GM18873 (cell line): ENCODE data around the gene FBXO8.
"Not testable (repeated sequence)": the region's sequence is repeated elsewhere in the genome, so short reads cannot be mapped to it uniquely, and the experiment has no call there.

Source experiments
- ATAC-seq: cut with Tn5 transposase; IDR thresholded peaks from one replicate; pipeline ENCODE4 v1.9.1; 2021; ENCODE audit warnings: mild to moderate bottlenecking, moderate library complexity, moderate number of reproducible peaks; ENCODE audit not compliant: unreplicated experiment, low FRiP score

Gene FBXO8

DNA sequence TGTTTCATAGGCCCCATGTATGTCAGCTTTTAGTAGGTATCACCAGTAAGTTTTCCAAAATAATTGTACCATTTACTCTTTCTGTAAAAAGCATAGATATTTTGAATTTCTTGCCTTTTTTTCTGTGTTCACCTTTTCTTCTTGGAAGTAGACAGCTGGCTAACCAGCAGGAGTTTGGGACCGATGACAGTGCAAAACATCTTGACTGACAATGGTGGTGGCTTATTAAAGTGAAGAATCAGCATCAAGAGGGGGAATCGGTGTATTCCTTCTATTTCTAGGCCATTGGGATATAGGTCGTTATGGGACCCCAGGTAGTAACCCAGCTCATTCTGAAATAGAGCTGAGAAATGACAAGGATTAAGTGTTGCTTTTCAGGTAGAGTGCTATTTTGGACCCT lies 3.4 kb upstream of the FBXO8 start:
- ATAC-seq, result no peak

DNA sequence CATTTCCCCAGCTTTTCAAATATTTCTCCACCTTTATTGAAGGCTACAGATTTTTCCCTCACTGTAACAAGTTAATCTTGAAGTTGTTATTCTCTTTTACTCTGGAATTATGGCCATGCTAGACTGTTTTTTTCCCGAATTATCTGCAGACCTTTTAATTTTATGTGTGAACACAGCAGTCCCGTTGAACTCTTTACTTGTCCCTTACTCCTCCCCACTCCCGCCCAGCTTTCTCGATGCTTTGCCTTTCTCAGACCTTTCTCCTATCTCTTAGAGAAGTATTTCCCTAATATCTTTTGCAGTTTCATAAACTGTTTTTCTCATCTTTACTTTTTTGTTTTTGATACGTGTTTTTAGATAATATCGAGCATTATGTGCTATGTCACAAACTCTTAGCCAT lies 1.0 kb upstream of the FBXO8 start:
- ATAC-seq, result no peak

DNA sequence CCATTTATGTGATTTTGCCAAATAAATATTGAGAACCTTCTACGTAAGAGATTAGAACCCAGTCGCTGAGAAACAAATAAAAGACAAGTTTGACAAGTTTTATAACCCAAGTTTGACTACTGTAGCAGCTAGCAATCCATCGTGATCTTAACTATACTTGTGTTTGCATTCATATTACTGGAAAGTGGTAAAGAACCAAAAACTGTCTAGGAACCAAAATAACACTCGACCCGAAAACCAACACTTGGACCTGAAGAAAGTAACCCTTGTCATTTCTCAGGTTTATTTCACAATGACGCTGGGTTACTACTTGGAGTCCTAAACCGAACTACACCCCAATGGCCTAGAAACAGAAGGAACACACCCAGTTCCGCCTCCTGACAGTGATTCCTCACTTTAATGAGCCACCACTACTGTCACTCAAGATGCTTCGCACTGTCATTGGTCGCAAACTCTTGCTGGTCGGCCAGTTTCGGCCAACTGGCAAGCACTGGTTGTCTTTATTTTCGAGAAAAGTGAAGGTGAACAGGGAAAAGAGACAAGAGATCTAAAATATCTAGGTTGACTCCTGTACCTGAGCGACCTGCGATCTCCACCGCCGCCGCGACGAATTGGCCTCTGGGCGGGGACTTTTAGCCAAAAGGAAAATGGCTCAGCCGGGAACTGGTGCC lies 496 bp downstream of the FBXO8 start:
- ATAC-seq, result peak; percentile 99

DNA sequence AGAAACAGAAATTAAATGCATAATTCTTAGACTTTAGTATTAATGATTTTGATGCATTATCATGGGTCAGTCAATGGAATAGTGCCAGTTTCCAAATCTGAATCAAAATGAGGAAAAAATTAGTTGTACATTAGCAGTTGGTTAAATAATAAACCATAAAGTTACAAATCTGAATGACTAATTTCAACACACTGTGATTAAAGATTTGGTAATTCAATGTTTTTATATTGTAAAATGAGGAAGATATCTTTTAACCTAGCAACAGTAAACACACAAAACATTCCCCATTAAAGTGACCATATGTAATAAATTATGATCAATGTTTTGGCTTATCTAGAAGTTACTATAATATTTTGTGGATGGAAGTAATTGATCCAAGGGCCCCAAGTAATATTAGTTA lies 1.6 kb downstream of the FBXO8 start:
- ATAC-seq, result no peak

DNA sequence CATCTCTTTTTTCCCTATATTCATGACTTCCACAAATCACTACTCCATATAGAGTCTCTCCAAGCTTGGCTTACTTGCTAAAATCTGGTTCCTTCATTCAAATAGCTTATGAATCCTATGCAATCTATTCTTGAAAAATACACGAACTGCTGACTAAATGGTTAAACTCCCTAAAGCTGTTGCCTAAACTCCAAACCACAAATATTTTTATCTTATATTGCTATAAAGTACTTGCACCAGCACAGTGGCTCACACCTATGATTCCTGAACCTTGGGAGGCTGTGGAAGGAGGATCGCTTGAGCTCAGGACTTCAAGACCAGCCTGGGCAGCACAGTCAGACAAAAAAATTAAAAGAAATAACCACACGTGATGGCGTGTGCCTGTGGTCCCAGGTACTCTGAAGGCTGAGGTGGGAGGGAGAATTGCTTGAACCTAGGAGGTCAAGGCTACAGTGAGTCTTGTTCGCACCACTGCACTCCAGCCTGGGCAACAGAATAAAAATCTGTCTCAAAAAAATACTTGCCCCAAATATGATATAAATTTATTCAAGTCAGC lies 2.2 kb downstream of the FBXO8 start:
- ATAC-seq, result no peak

DNA sequence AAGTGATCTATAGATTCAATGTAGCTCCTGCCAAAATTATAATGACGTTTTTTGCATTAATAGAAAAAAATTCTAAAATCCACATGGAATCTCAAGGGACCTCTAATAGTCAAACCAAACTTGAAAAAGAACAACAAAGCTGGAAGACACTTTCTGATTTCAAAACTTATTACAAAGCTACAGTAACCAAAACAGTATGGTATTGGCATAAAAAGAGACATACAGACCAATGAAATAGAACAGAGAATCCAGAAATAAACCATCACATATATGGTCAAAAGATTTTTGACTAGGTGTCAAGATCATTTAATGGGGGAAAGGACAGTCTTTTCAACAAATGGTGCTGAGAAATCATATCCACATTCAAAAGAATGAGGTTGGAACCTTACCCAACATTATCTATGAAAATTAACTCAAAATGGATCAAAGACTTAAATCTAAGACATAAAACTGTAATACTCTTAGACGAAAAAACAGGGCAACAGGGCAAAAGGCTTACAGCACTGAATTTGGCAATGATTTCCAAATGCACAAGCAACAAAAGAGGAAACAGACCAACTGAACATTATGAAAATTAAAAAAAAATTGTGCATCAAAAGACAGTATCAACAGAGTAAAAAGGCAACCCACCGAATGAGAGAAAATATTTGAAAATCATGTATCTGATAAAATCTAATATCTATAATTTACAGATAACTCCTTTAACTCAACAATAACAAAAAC lies 3.9 kb downstream of the FBXO8 start:
- no peak for ATAC-seq

DNA sequence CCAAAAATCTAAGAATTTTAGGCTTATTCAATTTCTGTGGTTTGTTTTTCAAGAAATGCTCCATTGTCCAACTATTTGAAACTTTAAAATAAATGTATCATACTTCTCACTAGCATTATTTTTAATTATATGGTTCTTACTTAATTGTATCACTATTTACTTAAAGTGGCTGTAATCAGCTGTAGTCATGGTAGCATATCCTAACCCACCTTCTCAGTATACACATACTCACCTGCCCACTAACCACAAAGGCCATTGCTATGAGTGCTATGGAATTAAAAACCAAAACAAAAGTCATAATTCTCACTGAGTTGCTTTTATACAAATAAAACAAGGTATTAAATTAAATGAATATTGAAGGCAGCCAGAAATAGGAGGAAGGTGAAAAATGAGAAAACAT lies 5.0 kb downstream of the FBXO8 start:
- no peak for ATAC-seq

DNA sequence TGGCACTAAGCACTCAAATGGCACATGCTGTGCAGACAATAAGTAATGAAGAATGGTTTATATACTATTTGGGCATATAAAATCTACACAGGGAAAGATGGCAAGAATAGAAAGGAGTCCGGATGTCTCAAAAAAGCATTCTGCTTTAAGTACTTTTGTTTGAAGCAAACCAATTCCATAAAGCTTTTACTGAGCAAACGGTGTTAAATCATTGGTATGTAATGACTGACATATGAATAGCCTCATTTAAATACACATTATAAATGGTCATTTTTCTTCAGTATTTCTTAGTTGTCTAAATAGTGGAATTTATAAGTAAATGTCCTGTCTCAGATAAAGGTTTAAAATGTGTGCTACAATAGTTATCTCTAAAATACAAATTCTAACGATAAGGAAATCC lies 6.0 kb downstream of the FBXO8 start:
- no peak for ATAC-seq

DNA sequence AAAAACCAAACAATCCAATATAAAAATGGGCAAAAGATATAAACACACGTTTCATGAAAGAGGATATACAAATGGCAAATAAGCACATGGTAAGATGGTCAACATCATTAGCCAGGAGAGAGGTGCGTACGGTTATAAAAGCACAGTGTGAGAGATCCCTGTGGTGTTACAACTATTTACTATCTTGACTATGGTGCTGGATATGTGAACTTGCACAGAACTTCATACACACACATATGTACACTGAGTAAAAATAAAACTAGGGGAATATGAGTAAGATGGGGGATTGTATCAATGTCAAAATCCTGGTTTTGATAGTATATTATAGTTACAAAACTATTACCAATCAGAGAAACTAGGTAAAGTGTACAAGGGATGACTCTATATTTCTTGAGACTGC lies 8.4 kb downstream of the FBXO8 start:
- ATAC-seq, result no peak

DNA sequence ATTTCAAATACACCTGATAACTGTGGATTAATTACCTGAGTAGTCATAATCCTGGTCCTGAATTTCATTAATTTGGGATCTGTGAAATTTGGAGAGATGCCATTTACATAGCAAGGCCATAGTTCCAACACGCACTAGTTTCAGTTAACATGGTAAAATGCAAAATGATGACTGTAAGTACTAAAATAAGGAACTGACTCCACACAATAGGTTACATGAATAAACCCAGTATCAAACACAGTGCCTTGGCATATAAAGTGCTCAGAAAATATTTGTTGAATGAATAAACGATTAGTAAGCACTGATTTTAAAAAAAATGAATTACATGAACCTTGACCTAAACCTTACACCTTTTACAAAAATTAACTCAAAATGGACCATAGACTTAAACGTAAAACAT lies 9.0 kb downstream of the FBXO8 start:
- no peak for ATAC-seq

DNA sequence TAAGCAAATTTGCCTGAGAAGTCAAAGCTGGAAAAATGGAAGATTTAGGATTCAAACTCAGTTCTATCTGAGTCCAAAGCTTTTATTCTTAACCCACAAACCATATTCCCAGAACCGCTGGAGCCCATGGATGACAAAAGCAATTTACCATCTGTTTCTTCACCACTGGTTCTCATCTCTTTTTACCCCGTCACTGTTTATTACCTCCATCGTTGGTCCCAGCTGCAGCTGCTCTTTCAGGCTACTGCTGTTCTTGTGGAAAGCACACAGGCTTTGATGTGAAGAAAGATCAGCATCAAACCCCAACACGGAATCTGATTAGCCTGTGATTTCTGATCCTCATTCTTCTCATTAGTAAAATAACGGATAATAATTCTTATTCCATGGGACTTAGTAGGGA lies 9.5 kb downstream of the FBXO8 start:
- ATAC-seq, result no peak

DNA sequence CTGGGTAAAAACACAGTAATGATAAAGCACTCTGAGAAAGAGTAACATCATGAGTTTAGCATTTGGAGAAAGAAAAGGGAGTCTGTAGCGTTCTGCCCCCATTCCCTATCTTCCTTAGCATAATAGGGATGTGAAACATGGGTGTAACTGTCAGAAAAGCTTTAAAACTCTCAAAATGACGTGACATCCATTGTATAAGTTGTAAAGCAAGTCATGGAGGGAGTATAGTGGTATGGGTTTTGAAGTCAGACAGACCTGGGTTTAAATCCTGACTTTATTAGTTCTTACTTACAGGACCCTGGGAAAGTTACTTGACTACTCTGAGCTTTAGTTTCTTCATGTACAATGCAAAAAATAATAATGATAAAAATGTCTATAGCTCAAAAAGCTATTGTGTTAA lies 17.1 kb downstream of the FBXO8 start:
- ATAC-seq, result no peak

DNA sequence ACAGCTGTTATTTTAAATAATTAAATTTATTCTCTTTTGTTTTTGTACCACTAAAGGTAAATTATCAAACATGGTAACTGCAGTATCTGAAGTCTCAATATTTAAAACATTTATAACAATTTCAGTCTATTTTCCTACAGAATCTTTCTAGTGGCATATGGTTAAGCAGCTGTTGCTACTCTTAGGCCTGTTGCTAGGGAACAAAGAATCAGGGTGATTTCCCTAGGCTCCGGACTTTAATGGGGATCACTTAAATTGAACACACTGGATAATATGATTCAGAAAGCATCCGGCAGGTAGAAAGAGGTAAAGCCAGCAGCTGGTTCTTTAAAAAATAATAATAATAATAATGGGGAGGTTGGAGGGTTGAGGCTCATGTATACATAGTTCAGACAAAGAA lies 17.6 kb downstream of the FBXO8 start:
- ATAC-seq, result no peak

DNA sequence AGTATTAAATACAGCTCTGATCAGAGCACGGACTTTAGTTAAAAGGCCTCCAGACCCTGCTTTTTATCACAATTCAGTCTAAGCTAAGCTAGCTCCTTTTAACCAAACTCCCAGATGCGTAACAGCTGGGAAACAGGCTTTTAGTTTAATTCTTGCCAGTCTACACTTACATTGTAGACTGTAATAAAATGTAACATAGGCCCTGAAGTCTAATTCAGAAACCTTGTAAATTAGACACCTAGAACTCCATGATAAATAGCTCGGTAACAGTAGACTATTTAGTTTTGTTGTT lies 20.1 kb downstream of the FBXO8 start:
- no peak for ATAC-seq

DNA sequence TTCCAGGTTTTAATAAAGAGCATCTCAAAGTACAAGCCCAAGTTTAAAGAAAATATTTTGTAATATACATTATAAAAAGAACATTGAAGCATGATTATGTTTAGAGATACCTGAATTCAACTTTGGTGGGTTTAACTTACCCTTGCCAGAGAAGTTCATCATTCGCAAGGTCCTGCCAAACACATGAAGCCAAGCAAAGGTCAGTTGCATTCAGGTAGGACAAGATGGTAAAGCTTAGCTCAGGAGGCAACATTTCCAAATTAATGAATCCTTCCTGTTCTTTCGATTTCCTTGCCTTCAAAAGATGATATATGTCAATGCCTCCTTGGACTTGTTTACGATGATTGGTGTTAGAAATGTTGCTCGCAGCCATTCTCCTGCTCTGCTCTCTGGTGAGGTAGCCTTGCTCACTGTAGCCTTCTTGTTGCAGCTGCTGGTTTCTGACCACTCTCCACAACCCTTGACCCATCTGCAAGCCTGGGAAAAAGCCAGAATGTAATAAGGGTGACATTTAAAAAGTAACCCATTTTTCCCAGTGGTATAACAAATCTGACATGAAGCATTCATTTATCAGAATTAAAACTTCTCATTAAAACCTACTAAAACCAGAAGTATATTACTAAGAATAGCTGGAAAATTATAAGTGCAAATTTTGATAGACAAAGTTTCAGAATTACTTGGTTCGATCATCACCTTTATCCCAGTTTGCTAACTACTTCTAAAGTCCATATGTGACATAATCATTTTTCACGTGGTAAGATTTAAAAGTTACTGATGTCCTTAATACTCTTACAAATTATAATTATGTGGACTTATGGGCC lies 20.6 kb downstream of the FBXO8 start:
- ATAC-seq, result no peak

DNA sequence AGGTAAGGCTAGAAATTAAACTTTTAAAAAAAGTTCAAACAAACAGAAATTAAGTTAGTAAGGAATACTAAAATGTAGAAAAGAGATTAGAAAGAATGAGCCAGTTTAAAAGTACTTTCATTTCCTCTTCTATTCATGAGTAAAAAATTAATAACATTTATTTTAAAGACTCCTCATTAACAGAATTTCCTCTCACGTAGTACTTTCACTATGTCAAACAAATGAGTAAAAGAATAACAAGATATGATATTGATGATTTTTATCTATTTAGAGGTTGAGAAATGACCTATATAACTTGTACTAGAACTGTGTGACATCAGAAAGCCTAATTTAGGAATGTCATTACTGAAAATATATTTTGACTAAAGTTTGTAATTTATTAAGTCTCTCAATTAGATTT lies 22.0 kb downstream of the FBXO8 start:
- ATAC-seq, result not testable (repeated sequence)

DNA sequence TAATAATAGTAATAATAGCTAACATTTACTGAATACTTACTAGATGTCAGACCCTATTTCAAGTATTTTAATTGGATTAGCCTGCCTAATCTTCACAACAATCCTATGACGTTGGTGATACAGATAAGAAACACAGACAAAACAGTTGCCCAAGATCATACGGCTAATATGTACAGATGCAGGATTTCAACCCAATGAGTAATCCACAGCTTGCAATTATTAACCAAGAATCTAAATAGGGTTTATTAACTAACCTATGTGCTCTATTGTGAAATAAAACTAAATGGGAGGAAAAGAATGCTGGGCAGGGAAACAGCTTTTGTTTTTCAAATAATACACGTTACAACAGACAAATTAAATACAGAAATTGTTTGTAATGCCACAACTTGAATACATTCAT lies 23.4 kb downstream of the FBXO8 start:
- ATAC-seq, result peak; percentile 69

DNA sequence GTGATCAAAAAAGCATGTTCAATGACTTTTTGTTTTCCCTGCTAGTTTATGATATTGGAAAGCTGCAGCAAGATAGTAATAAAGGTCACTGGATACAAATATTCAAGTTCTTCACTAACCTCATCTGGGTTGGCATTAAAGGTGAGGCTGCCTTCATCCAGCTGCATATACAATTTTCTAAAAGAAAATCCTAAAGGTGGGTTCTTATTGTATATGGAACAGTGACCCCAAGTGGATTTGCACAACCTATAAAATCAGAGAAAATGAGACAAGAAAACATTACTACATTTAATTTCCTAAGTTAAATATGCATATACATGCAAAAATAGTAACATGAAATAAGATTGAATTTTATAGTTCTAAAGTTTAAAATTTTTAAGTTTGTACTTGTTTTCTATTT lies 23.9 kb downstream of the FBXO8 start:
- ATAC-seq, result no peak

DNA sequence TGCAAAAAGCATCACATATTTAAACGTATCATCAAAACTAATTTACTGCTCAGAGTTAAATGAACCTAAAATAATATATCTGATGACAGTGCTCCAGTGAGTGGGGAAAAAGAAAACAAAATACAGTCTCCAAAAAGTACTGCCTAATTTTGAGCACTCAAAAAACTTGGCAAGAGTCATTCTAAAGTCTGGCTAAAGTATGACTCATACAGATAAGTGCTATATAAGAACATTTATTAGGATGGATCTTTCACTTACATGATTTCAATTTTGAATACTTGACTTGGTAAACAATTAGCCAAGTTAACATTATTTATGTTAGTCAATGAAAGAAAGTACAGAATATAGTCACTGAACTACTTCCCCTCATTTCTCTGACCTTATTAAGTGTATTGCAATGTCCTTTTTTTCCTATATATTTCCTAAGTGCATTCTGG lies 27.2 kb downstream of the FBXO8 start:
- no peak for ATAC-seq

DNA sequence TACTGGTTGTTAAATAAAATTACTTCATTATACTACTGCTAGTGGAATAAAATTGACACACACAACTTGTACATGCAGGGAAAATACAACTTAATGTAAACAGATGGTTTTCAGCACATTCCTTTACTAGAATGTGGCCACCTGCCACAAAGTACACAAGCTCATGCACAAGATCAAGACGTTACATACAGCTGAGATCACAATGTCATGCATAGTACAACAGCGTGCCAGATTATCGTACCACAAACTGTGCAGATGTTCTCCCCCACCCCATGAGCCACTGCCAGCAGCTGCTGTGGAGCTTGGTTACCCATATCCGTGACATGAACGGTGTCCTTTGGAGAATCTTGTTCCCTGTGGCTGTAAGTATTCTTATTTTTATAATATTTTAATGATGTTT lies 27.7 kb downstream of the FBXO8 start:
- no peak for ATAC-seq

DNA sequence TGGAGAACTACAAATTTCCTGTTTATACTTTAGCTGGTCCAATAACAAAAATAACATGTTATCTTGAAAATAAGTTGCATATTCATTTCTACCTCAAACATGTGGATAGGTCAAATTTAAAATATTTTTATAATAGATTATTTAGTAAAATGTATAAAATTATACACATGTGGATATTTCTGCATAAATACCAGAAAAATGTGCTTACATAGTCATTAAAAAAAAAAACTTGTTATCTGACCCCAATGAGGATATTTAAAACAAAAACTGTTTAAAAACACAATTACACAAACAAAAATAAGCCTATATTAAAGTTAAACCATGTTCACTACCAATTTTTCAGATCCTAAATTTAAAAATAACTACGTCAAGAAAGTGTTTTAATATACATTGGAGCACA lies 28.1 kb downstream of the FBXO8 start:
- no peak for ATAC-seq
